GM18498 (cell line): ENCODE results near the gene KLRC4.
A peak's percentile ranks its signal among the peaks of the same experiment; 100 is the strongest.
"Not testable (repeated sequence)": the region's sequence is repeated elsewhere in the genome, so short reads cannot be mapped to it uniquely, and the experiment has no call there.

ENCODE experiments used
- ATAC-seq: cut with Tn5 transposase; IDR thresholded peaks from one replicate; pipeline ENCODE4 v1.9.1; 2021; ENCODE audit warnings: mild to moderate bottlenecking, moderate library complexity; ENCODE audit not compliant: unreplicated experiment

The KLRC4 gene

GRCh38 chr12:10369557-10370415, 39.8 kb downstream of the KLRC4 start:
- no peak for ATAC-seq

GRCh38 chr12:10368206-10369171, 41.1 kb downstream of the KLRC4 start:
- no peak for ATAC-seq

- ATAC-seq, result not testable (repeated sequence)
These were observed 41.8 kb downstream of the KLRC4 start for GRCh38 chr12:10367714-10368113.

GRCh38 chr12:10366875-10367274, 42.7 kb downstream of the KLRC4 start:
- no peak for ATAC-seq

GRCh38 chr12:10365696-10366405, 43.7 kb downstream of the KLRC4 start:
- ATAC-seq, result no peak

- peak; percentile 68 for ATAC-seq
These were observed 44.5 kb downstream of the KLRC4 start for GRCh38 chr12:10364815-10365622.

GRCh38 chr12:10363914-10364814, 45.4 kb downstream of the KLRC4 start:
- ATAC-seq, result peak; percentile 84

- ATAC-seq, result no peak
These were observed 46.0 kb downstream of the KLRC4 start for GRCh38 chr12:10363658-10363913.

- no peak for ATAC-seq
These were observed 46.5 kb downstream of the KLRC4 start for GRCh38 chr12:10362828-10363657.

- no peak for ATAC-seq
These were observed 47.2 kb downstream of the KLRC4 start for GRCh38 chr12:10362325-10362724.

- ATAC-seq, result no peak
These were observed 47.9 kb downstream of the KLRC4 start for GRCh38 chr12:10361622-10362021.

- no peak for ATAC-seq
These were observed 48.5 kb downstream of the KLRC4 start for GRCh38 chr12:10361084-10361483.

GRCh38 chr12:10358969-10359368, 50.6 kb downstream of the KLRC4 start:
- ATAC-seq, result no peak

GRCh38 chr12:10358131-10358530, 51.4 kb downstream of the KLRC4 start:
- no peak for ATAC-seq
